Liver (tissue), 9 donors: ENCODE data around the gene SCRN1. TPM values are rescaled to one million over a fixed set of nuclear protein-coding genes. Genes with fewer than 3 reads are reported as not detected.

Experiments used
- DNase-seq: peaks from one replicate; pipeline ENCODE4 v3.0.0-alpha.2; 2017; ENCODE audit warnings: low spot score
- H3K27ac ChIP-seq, 2 donors: one replicate each; pipeline ENCODE4 v1.7.0; 2013; ENCODE audit warnings: inconsistent platforms in 2 of 2, low read length in 2 of 2, control low read depth in 1 of 2, low read depth in 1 of 2, mild to moderate bottlenecking in 1 of 2
- H3K27me3 ChIP-seq, 4 donors: one replicate each; pipeline versions ENCODE4 v1.6.1 to v1.7.0; 2013; ENCODE audit warnings: low read length in 3 of 4, inconsistent platforms in 1 of 4, mild to moderate bottlenecking in 1 of 4, moderate library complexity in 1 of 4; ENCODE audit not compliant: control insufficient read depth in 4 of 4, insufficient read depth in 4 of 4
- H3K36me3 ChIP-seq, 4 donors: one replicate each; pipeline versions ENCODE4 v1.6.1 to v1.7.0; 2013; ENCODE audit warnings: low read length in 3 of 4, mild to moderate bottlenecking in 3 of 4, low read depth in 1 of 4, moderate library complexity in 1 of 4; ENCODE audit not compliant: control insufficient read depth in 4 of 4, insufficient read depth in 3 of 4
- H3K4me1 ChIP-seq, 4 donors: one replicate each; pipeline versions ENCODE4 v1.6.1 to v1.7.0; 2013; ENCODE audit warnings: low read length in 3 of 4, mild to moderate bottlenecking in 3 of 4, moderate library complexity in 1 of 4; ENCODE audit not compliant: control insufficient read depth in 4 of 4, insufficient read depth in 4 of 4
- H3K4me3 ChIP-seq, 3 donors: one replicate each; pipeline versions ENCODE4 v1.6.1 to v1.7.0; 2013; ENCODE audit warnings: low read length in 3 of 3, control low read depth in 1 of 3, low read depth in 1 of 3, mild to moderate bottlenecking in 1 of 3
- H3K9ac ChIP-seq, 2 donors: one replicate each; pipeline ENCODE4 v1.7.0; 2013; ENCODE audit warnings: low read length in 2 of 2, mild to moderate bottlenecking in 2 of 2, moderate library complexity in 2 of 2, control low read depth in 1 of 2, low read depth in 1 of 2
- H3K9me3 ChIP-seq, 4 donors: one replicate each; pipeline versions ENCODE4 v1.6.1 to v1.7.0; 2013; ENCODE audit warnings: low read length in 3 of 4; ENCODE audit not compliant: control insufficient read depth in 4 of 4
- EGR1 ChIP-seq, 2 donors: IDR thresholded peaks; 2 replicates each; pipeline ENCODE4 v1.6.1; 2016 to 2018; ENCODE audit warnings: antibody characterized with exemption in 2 of 2, low read depth in 2 of 2
- FOXA2 ChIP-seq: IDR thresholded peaks from 2 replicates; pipeline ENCODE4 v1.6.1; 2016; ENCODE audit warnings: antibody characterized with exemption
- GABPA ChIP-seq, 2 donors: IDR thresholded peaks in 1 of 2; conservative IDR thresholded peaks in 1 of 2; 2 replicates each; pipeline ENCODE4 v1.6.1; 2016; ENCODE audit warnings: antibody characterized with exemption in 2 of 2, mild to moderate bottlenecking in 1 of 2, moderate library complexity in 1 of 2
- HNF4A ChIP-seq, 2 donors: conservative IDR thresholded peaks; 2 replicates each; pipeline ENCODE4 v1.6.1; 2016; ENCODE audit warnings: antibody characterized with exemption in 2 of 2, mild to moderate bottlenecking in 2 of 2
- HNF4G ChIP-seq: IDR thresholded peaks from 2 replicates; pipeline ENCODE4 v1.6.1; 2016; ENCODE audit warnings: antibody characterized with exemption
- MAX ChIP-seq: IDR thresholded peaks from 2 replicates; pipeline ENCODE4 v1.6.1; 2016; ENCODE audit warnings: antibody characterized with exemption
- RAD21 ChIP-seq, 2 donors: IDR thresholded peaks; 2 replicates each; pipeline ENCODE4 v1.6.1; 2016; ENCODE audit warnings: antibody characterized with exemption in 2 of 2, mild to moderate bottlenecking in 2 of 2
- RXRA ChIP-seq, 2 donors: IDR thresholded peaks; 2 replicates each; pipeline ENCODE4 v1.6.1; 2017 to 2018; ENCODE audit warnings: antibody characterized with exemption in 2 of 2, mild to moderate bottlenecking in 1 of 2
- TAF1 ChIP-seq: conservative IDR thresholded peaks from 2 replicates; pipeline ENCODE4 v1.6.1; 2016; ENCODE audit warnings: antibody characterized with exemption, mild to moderate bottlenecking
- YY1 ChIP-seq: IDR thresholded peaks from 2 replicates; pipeline ENCODE4 v1.6.1; 2016; ENCODE audit warnings: antibody characterized with exemption, mild to moderate bottlenecking
- WGBS: extraction: QIAGEN DNeasy Blood & Tissue Kit; methylation state at CpG from one replicate; pipeline ENCODE4 v1.1.7; 2013; 5-methylcytosine and 5-hydroxymethylcytosine counted together
- polyA plus RNA-seq, 2 donors: library from polyadenylated mRNA; stranded (reverse) in 1 of 2; unstranded in 1 of 2; fragments of 200-250 nt in 1 of 2; fragments of >200 nt in 1 of 2; fragmentation: Nextera tagmentation in 1 of 2; extraction: Ambion mirVana in 1 of 2; gene quantifications; one replicate each; pipeline versions ENCODE4 v1.2.1 to v1.2.3, GENCODE V29; 2013 to 2015
- total RNA-seq, 2 donors: library from RNA; depleted of rRNA; stranded (reverse); fragments of >200 nt; gene quantifications; one replicate each; pipeline ENCODE4 v1.2.3, GENCODE V29; 2014
- TF ChIP-seq, protein P1 (sequence below): IDR thresholded peaks from 2 replicates; pipeline ENCODE4 v1.6.1; 2016; ENCODE audit warnings: antibody characterized with exemption
- TF ChIP-seq, protein P2 (sequence below): IDR thresholded peaks from 2 replicates; pipeline ENCODE4 v1.6.1; 2016; ENCODE audit warnings: antibody characterized with exemption, mild to moderate bottlenecking
- donor health status: healthy.
- donor health status: healthy.
- donor health status: healthy.
- donor health status: healthy.
- donor health status: healthy.

Gene SCRN1
- total and polyA plus RNA-seq, 4 donors = 1.1 to 4.1 (median 2.0) TPM

DNA sequence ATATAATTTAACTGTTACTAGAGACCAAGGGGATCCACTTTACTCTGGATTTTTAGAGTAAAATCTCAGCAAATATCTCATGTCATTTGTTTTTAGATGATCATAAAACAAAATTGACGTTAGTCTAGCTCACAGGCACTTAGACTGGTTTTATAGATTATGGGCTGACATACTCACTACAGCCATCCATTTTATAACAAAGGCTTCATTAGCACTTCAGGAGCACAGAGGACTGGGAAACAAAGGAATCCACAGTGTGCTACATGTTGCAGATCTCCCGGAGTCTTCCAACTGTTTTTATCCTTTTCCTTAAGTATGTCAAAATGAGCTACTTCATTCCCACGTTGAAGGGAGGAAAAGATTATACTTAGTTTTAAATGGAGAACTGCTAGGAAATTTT lies 15.9 kb upstream of the SCRN1 start:
- DNase-seq = no peak
- H3K9me3 ChIP-seq = no peaks in the 10 kb centered on the region
- H3K9ac ChIP-seq = no peak overlapping the region
- H3K36me3 ChIP-seq = no peaks in the 10 kb centered on the region
- H3K4me1 ChIP-seq = no peaks in the 10 kb centered on the region
- H3K27ac ChIP-seq = no peak overlapping the region
- no peak overlapping the region for H3K4me3 ChIP-seq
- no peaks in the 10 kb centered on the region for H3K27me3 ChIP-seq
- WGBS = 55% methylated on average over 3 of the region's 3 CpGs
- no peak for TF ChIP-seq FOXA2
- TF ChIP-seq, protein P1, sequence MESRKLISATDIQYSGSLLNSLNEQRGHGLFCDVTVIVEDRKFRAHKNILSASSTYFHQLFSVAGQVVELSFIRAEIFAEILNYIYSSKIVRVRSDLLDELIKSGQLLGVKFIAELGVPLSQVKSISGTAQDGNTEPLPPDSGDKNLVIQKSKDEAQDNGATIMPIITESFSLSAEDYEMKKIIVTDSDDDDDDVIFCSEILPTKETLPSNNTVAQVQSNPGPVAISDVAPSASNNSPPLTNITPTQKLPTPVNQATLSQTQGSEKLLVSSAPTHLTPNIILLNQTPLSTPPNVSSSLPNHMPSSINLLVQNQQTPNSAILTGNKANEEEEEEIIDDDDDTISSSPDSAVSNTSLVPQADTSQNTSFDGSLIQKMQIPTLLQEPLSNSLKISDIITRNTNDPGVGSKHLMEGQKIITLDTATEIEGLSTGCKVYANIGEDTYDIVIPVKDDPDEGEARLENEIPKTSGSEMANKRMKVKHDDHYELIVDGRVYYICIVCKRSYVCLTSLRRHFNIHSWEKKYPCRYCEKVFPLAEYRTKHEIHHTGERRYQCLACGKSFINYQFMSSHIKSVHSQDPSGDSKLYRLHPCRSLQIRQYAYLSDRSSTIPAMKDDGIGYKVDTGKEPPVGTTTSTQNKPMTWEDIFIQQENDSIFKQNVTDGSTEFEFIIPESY = no peak
- no peak for TF ChIP-seq YY1
- TF ChIP-seq, protein P2, sequence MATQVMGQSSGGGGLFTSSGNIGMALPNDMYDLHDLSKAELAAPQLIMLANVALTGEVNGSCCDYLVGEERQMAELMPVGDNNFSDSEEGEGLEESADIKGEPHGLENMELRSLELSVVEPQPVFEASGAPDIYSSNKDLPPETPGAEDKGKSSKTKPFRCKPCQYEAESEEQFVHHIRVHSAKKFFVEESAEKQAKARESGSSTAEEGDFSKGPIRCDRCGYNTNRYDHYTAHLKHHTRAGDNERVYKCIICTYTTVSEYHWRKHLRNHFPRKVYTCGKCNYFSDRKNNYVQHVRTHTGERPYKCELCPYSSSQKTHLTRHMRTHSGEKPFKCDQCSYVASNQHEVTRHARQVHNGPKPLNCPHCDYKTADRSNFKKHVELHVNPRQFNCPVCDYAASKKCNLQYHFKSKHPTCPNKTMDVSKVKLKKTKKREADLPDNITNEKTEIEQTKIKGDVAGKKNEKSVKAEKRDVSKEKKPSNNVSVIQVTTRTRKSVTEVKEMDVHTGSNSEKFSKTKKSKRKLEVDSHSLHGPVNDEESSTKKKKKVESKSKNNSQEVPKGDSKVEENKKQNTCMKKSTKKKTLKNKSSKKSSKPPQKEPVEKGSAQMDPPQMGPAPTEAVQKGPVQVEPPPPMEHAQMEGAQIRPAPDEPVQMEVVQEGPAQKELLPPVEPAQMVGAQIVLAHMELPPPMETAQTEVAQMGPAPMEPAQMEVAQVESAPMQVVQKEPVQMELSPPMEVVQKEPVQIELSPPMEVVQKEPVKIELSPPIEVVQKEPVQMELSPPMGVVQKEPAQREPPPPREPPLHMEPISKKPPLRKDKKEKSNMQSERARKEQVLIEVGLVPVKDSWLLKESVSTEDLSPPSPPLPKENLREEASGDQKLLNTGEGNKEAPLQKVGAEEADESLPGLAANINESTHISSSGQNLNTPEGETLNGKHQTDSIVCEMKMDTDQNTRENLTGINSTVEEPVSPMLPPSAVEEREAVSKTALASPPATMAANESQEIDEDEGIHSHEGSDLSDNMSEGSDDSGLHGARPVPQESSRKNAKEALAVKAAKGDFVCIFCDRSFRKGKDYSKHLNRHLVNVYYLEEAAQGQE = no peak
- no peak for TF ChIP-seq HNF4G

- Histone ChIP-seq H3K4me1 (no peaks in the 10 kb centered on the region), H3K4me3 (no peak overlapping the region), H3K27me3 (no peaks in the 10 kb centered on the region), H3K9ac (no peak overlapping the region), H3K9me3 (no peaks in the 10 kb centered on the region), H3K36me3 (no peaks in the 10 kb centered on the region), H3K27ac (no peak overlapping the region)
- TF ChIP-seq, protein P2 = no peak
- TF ChIP-seq EGR1 (IDR thresholded peaks at IDR 0.05; ENCODE audit: low read depth in 2 of 2) (no peak), TAF1 (no peak), RXRA (IDR thresholded peaks at IDR 0.05) (no peak), RAD21 (IDR thresholded peaks at IDR 0.05) (no peak)
- DNase-seq = no peak
- 52% methylated on average over 6 of the region's 6 CpGs for WGBS
These were observed 13.5 kb upstream of the SCRN1 start for GRCh38 chr7:30003098-30003497.

- Histone ChIP-seq H3K4me1 (no peaks in the 10 kb centered on the region), H3K9ac (no peak overlapping the region), H3K36me3 (no peaks in the 10 kb centered on the region), H3K9me3 (no peaks in the 10 kb centered on the region), H3K4me3 (no peak overlapping the region), H3K27ac (no peak overlapping the region), H3K27me3 (no peaks in the 10 kb centered on the region)
- no peak for DNase-seq
- no peak for TF ChIP-seq HNF4A (conservative IDR thresholded peaks at IDR 0.05)
- no peak for TF ChIP-seq GABPA (IDR thresholded peaks at IDR 0.05 in 1 of 2, conservative IDR thresholded peaks at IDR 0.05 in 1 of 2)
- TF ChIP-seq TAF1 = no peak
- no peak for TF ChIP-seq MAX
- TF ChIP-seq EGR1 (IDR thresholded peaks at IDR 0.05; ENCODE audit: low read depth in 2 of 2) = no peak
- WGBS = 82% methylated on average over 2 of the region's 2 CpGs
These were observed 12.4 kb upstream of the SCRN1 start for GRCh38 chr7:30001998-30002397.
